ENCODE data around the gene KCTD15.

The KCTD15 gene

DNA sequence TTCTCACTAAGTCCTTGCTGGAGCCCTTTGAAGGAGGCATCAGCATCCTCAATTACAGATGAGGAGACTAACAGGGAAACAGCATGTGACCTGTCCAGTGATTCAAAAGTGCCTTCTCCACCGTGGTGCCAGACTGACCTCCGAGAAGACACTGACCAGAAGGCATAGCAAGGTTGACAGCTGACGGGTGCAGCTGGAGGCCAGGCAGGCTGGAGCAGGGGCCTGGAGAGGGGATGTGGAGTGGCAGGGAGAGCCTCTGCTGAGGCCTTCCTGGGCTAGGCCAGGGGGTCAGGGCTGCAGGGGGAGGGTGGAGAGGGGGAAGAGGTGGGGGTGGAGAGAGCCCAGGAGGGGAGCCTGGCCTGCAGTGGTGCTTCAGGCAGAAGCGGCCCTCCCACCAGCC is 66.3 kb downstream of the KCTD15 start:
- Histone ChIP-seq H3K79me2 (ENCODE audit: insufficient read depth, low read length) (no peaks in the 10 kb centered on the region), H4K20me1 (ENCODE audit: insufficient read depth, low read length) (no peaks in the 10 kb centered on the region), H3K36me3 (ENCODE audit: insufficient read depth, low read length) (no peaks in the 10 kb centered on the region), H3K4me1 (ENCODE audit: insufficient read depth, low read length) (no peaks in the 10 kb centered on the region), H3K4me2 (ENCODE audit: insufficient read depth, low read length) (no peak overlapping the region), H3K9me3 (ENCODE audit: insufficient read depth, low read length, severe bottlenecking) (no peaks in the 10 kb centered on the region), H3K4me3 (ENCODE audit: low read depth in 1 of 2, low read length in 2 of 2) (no peak overlapping the region), H3K27me3 (ENCODE audit: insufficient read depth, low read length, poor library complexity) (no peaks in the 10 kb centered on the region), H2AFZ (ENCODE audit: low read depth, low read length) (no peak overlapping the region), H3K9ac (ENCODE audit: low read depth, low read length) (no peak overlapping the region), H3K27ac (ENCODE audit: low read length) (no peak overlapping the region)
- no peak for TF ChIP-seq EZH2 (IDR thresholded peaks at IDR 0.05; ENCODE audit: borderline replicate concordance, low read depth, low read length, severe bottlenecking)
- TF ChIP-seq, protein P1, sequence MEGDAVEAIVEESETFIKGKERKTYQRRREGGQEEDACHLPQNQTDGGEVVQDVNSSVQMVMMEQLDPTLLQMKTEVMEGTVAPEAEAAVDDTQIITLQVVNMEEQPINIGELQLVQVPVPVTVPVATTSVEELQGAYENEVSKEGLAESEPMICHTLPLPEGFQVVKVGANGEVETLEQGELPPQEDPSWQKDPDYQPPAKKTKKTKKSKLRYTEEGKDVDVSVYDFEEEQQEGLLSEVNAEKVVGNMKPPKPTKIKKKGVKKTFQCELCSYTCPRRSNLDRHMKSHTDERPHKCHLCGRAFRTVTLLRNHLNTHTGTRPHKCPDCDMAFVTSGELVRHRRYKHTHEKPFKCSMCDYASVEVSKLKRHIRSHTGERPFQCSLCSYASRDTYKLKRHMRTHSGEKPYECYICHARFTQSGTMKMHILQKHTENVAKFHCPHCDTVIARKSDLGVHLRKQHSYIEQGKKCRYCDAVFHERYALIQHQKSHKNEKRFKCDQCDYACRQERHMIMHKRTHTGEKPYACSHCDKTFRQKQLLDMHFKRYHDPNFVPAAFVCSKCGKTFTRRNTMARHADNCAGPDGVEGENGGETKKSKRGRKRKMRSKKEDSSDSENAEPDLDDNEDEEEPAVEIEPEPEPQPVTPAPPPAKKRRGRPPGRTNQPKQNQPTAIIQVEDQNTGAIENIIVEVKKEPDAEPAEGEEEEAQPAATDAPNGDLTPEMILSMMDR (IDR thresholded peaks at IDR 0.05; ENCODE audit: borderline replicate concordance, extremely low read depth, low read length, poor library complexity, severe bottlenecking): no peak
- DNase-seq: no peak
- no peak for ATAC-seq (ENCODE audit: insufficient read depth, low read depth)

DNA sequence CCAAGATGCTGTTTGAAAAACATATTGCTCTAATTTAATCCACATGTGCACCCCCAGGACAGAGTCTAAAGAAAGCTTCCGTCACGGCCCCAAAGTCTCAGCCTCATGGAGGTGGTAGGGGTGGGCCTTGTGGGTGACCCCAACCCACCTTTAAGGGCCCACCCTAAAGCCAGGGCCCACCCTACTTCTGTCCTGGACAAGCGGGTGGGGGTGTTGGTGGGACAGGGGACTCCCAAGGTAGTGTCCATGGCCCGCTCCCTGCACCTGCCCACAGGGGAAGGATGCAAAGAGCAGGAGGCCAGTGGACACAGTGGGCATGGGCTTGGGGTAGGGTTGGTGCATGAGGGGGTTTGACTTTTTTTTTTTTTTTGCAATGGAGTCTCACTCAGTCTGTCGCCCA is 66.8 kb downstream of the KCTD15 start:
- Histone ChIP-seq H3K4me1 (ENCODE audit: insufficient read depth, low read length) (no peaks in the 10 kb centered on the region), H4K20me1 (ENCODE audit: insufficient read depth, low read length) (no peaks in the 10 kb centered on the region), H3K9me3 (ENCODE audit: insufficient read depth, low read length, severe bottlenecking) (no peaks in the 10 kb centered on the region), H3K36me3 (ENCODE audit: insufficient read depth, low read length) (no peaks in the 10 kb centered on the region), H3K9ac (ENCODE audit: low read depth, low read length) (no peak overlapping the region), H3K27me3 (ENCODE audit: insufficient read depth, low read length, poor library complexity) (no peaks in the 10 kb centered on the region), H2AFZ (ENCODE audit: low read depth, low read length) (no peak overlapping the region), H3K27ac (ENCODE audit: low read length) (no peak overlapping the region), H3K4me3 (ENCODE audit: low read depth in 1 of 2, low read length in 2 of 2) (no peak overlapping the region), H3K79me2 (ENCODE audit: insufficient read depth, low read length) (no peaks in the 10 kb centered on the region), H3K4me2 (ENCODE audit: insufficient read depth, low read length) (no peak overlapping the region)
- TF ChIP-seq, protein P1 (IDR thresholded peaks at IDR 0.05; ENCODE audit: borderline replicate concordance, extremely low read depth, low read length, poor library complexity, severe bottlenecking): no peak
- TF ChIP-seq EZH2 (IDR thresholded peaks at IDR 0.05; ENCODE audit: borderline replicate concordance, low read depth, low read length, severe bottlenecking): no peak
- ATAC-seq (ENCODE audit: insufficient read depth, low read depth): no peak
- no peak for DNase-seq

DNA sequence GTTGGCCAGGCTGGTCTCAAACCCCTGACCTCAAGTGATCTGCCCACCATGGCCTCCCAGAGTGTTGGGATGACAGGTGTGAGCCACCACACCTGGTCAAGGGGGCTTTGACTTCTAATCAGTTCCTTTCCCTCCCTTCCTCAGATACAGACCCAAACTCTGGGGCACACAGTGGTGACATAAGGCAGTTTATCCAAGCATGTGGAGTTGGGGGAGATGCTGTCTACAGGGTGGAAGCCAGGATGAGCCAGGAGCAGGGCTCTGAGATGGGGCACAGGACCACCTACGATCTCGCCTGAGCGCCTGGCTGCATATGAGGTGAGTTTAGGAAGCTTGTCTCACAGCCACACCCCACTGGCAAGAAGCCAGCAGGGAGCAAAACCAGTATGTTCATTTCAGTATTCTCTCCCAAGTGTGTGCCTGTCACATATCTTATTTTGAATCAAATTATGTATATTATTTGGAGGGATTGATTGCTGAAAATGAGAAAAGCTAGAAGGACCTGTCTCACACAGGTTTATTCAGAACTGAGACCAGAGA is 67.7 kb downstream of the KCTD15 start:
- Histone ChIP-seq H3K9ac (ENCODE audit: low read depth, low read length) (no peak overlapping the region), H3K9me3 (ENCODE audit: insufficient read depth, low read length, severe bottlenecking) (no peaks in the 10 kb centered on the region), H3K4me1 (ENCODE audit: insufficient read depth, low read length) (no peaks in the 10 kb centered on the region), H3K36me3 (ENCODE audit: insufficient read depth, low read length) (no peaks in the 10 kb centered on the region), H3K4me3 (ENCODE audit: low read depth in 1 of 2, low read length in 2 of 2) (no peak overlapping the region), H4K20me1 (ENCODE audit: insufficient read depth, low read length) (no peaks in the 10 kb centered on the region), H3K4me2 (ENCODE audit: insufficient read depth, low read length) (no peak overlapping the region), H3K27ac (ENCODE audit: low read length) (no peak overlapping the region), H3K27me3 (ENCODE audit: insufficient read depth, low read length, poor library complexity) (no peaks in the 10 kb centered on the region), H3K79me2 (ENCODE audit: insufficient read depth, low read length) (no peaks in the 10 kb centered on the region), H2AFZ (ENCODE audit: low read depth, low read length) (no peak overlapping the region)
- no peak for TF ChIP-seq EZH2 (IDR thresholded peaks at IDR 0.05; ENCODE audit: borderline replicate concordance, low read depth, low read length, severe bottlenecking)
- TF ChIP-seq, protein P1 (IDR thresholded peaks at IDR 0.05; ENCODE audit: borderline replicate concordance, extremely low read depth, low read length, poor library complexity, severe bottlenecking): no peak
- DNase-seq (no peak), ATAC-seq (ENCODE audit: insufficient read depth, low read depth) (no peak)

DNA sequence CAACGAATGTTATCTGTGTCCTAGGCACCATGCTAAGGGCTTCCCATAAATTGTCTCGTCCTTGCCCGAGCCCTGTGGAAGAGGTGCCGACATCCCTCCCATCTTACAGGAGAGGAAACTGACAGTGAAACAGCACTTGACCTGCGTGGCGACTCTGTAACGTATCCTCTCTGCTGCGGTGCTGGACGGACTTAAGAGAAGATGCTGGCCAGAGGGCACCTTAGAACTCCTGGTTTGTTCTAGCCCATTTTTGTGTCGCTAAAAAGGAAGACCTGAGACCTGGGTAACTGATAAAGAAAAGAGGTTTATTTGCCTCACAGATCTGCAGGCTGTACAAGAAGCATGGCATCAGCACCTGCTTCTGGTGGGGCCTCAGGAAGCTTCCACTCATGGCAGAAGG is 68.6 kb downstream of the KCTD15 start:
- Histone ChIP-seq H3K79me2 (ENCODE audit: insufficient read depth, low read length) (no peaks in the 10 kb centered on the region), H3K27ac (ENCODE audit: low read length) (no peak overlapping the region), H4K20me1 (ENCODE audit: insufficient read depth, low read length) (no peaks in the 10 kb centered on the region), H3K9ac (ENCODE audit: low read depth, low read length) (no peak overlapping the region), H3K4me2 (ENCODE audit: insufficient read depth, low read length) (no peak overlapping the region), H3K4me3 (ENCODE audit: low read depth in 1 of 2, low read length in 2 of 2) (no peak overlapping the region), H3K36me3 (ENCODE audit: insufficient read depth, low read length) (no peaks in the 10 kb centered on the region), H3K4me1 (ENCODE audit: insufficient read depth, low read length) (no peaks in the 10 kb centered on the region), H3K27me3 (ENCODE audit: insufficient read depth, low read length, poor library complexity) (no peaks in the 10 kb centered on the region), H3K9me3 (ENCODE audit: insufficient read depth, low read length, severe bottlenecking) (no peaks in the 10 kb centered on the region), H2AFZ (ENCODE audit: low read depth, low read length) (no peak overlapping the region)
- DNase-seq (no peak), ATAC-seq (ENCODE audit: insufficient read depth, low read depth) (no peak)
- TF ChIP-seq, protein P1 (IDR thresholded peaks at IDR 0.05; ENCODE audit: borderline replicate concordance, extremely low read depth, low read length, poor library complexity, severe bottlenecking): no peak
- no peak for TF ChIP-seq EZH2 (IDR thresholded peaks at IDR 0.05; ENCODE audit: borderline replicate concordance, low read depth, low read length, severe bottlenecking)

All from DND-41 (cell line).